Transverse colon (tissue), 4 donors: ENCODE measurements around the gene ARID3C.

Source experiments
- EP300 ChIP-seq: sonication (generic); formaldehyde crosslinking; IDR thresholded peaks from one replicate; pipeline ENCODE4 v1.6.1; 2017; ENCODE audit warnings: antibody characterized with exemption, low read depth
- POLR2A ChIP-seq: fragments of 450-650 bp; IDR thresholded peaks from one replicate; pipeline ENCODE4 v1.6.1; 2016; ENCODE audit warnings: antibody characterized with exemption, mild to moderate bottlenecking, moderate library complexity
- POLR2AphosphoS5 ChIP-seq, 3 donors: sonication (generic); formaldehyde crosslinking; IDR thresholded peaks; one replicate each; pipeline ENCODE4 v1.6.1; 2016; ENCODE audit warnings: antibody characterized with exemption in 3 of 3
- TF ChIP-seq, protein P1 (sequence below), 5 experiments: fragments of 200-600 bp in 3 of 5; fragments of 450-650 bp in 2 of 5; sonication (generic) in 3 of 5; IDR thresholded peaks; 1 replicate in 2 of 5; 2 replicates in 3 of 5; pipeline ENCODE4 v1.5.1; 2016 to 2017; ENCODE audit warnings: antibody characterized with exemption in 5 of 5, inconsistent platforms in 3 of 5, mild to moderate bottlenecking in 2 of 5, moderate library complexity in 1 of 5

DNA sequence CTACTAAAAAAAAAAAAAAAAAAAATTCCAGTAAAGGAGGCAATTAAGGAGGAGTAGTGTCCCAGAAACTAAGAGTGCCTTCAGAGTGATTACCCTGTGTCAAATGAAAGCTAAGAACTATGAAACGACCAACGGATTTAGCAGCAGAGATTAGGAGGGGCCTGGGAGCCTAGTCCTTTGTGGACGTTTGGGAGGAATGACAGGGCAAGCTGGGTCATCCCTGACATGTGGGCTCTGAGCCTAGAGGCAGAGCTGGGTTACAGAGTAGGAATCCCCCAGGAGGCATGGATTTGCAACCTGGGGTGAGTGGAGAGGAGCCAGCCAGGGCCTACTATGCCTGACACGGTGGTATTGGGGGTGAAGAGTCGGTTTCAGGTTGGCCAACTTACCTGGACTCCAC is 4.3 kb upstream of the ARID3C start:
- TF ChIP-seq, protein P1, sequence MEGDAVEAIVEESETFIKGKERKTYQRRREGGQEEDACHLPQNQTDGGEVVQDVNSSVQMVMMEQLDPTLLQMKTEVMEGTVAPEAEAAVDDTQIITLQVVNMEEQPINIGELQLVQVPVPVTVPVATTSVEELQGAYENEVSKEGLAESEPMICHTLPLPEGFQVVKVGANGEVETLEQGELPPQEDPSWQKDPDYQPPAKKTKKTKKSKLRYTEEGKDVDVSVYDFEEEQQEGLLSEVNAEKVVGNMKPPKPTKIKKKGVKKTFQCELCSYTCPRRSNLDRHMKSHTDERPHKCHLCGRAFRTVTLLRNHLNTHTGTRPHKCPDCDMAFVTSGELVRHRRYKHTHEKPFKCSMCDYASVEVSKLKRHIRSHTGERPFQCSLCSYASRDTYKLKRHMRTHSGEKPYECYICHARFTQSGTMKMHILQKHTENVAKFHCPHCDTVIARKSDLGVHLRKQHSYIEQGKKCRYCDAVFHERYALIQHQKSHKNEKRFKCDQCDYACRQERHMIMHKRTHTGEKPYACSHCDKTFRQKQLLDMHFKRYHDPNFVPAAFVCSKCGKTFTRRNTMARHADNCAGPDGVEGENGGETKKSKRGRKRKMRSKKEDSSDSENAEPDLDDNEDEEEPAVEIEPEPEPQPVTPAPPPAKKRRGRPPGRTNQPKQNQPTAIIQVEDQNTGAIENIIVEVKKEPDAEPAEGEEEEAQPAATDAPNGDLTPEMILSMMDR (IDR thresholded peaks at IDR 0.05): no peak
- TF ChIP-seq POLR2A (no peak), EP300 (no peak), POLR2AphosphoS5 (IDR thresholded peaks at IDR 0.05) (no peak)
